ENCODE data around the gene ABR.
"Not testable (repeated sequence)": the region's sequence is repeated elsewhere in the genome, so short reads cannot be mapped to it uniquely, and the experiment has no call there.

Gene ABR

GRCh38 chr17:1003972-1004768, 175.6 kb downstream of the ABR start:
- no peak for DNase-seq

- no peak for DNase-seq
These were observed 176.2 kb downstream of the ABR start for GRCh38 chr17:1003633-1003971.

- DNase-seq = peak; percentile 74
These were observed 176.8 kb downstream of the ABR start for GRCh38 chr17:1002771-1003555.

- no peak for DNase-seq
These were observed 177.4 kb downstream of the ABR start for GRCh38 chr17:1002412-1002753.

- no peak for DNase-seq
These were observed 178.0 kb downstream of the ABR start for GRCh38 chr17:1001640-1002411.

GRCh38 chr17:1000597-1001461, 179.0 kb downstream of the ABR start:
- no peak for DNase-seq

- no peak for DNase-seq
These were observed 181.7 kb downstream of the ABR start for GRCh38 chr17:998111-998510.

GRCh38 chr17:996554-997344, 183.0 kb downstream of the ABR start, which contains the start of gene TIMM22:
TIMM22 (plus strand) TSS chr17:997129; CDS start chr17:997143, 14 bp downstream.
- peak; percentile 98 for DNase-seq

GRCh38 chr17:995324-995723, 184.5 kb downstream of the ABR start:
- DNase-seq = not testable (repeated sequence)

GRCh38 chr17:992933-993332, 186.8 kb downstream of the ABR start:
- DNase-seq = no peak

GRCh38 chr17:988561-988960, 191.2 kb downstream of the ABR start:
- DNase-seq = no peak

GRCh38 chr17:987931-988330, 191.8 kb downstream of the ABR start:
- no peak for DNase-seq

GRCh38 chr17:986322-986929, 193.4 kb downstream of the ABR start:
- no peak for DNase-seq

- DNase-seq = no peak
These were observed 195.9 kb downstream of the ABR start for GRCh38 chr17:983921-984320.

GRCh38 chr17:981292-981658, 198.5 kb downstream of the ABR start:
- DNase-seq = no peak

GRCh38 chr17:980406-981291, 199.1 kb downstream of the ABR start:
- peak; percentile 86 for DNase-seq

GRCh38 chr17:979539-980405, 200.0 kb downstream of the ABR start, which contains the start of gene NXN:
NXN (minus strand) TSS chr17:979776.
- DNase-seq = peak; percentile 87

- DNase-seq = no peak
These were observed 200.6 kb downstream of the ABR start for GRCh38 chr17:979212-979538.
